Thymus (tissue), 11 donors: ENCODE results near the gene INTS15. TPM values are rescaled to one million over a fixed set of nuclear protein-coding genes. Genes with fewer than 3 reads are reported as not detected.

Experiments used
- DNase-seq, 9 donors: peaks; one replicate each; pipeline ENCODE4 v3.0.0-alpha.2; 2013; ENCODE audit warnings: low spot score in 9 of 9, low read depth in 6 of 9, missing footprints in 1 of 9
- H3K27ac ChIP-seq, 2 donors: one replicate each; pipeline ENCODE4 v1.5.1; 2013; ENCODE audit warnings: control low read depth in 1 of 2, low read depth in 1 of 2, low read length in 1 of 2, mild to moderate bottlenecking in 1 of 2, moderate library complexity in 1 of 2
- H3K27me3 ChIP-seq, 2 donors: one replicate each; pipeline ENCODE4 v1.5.1; 2013; ENCODE audit warnings: low read length in 1 of 2; ENCODE audit not compliant: control insufficient read depth in 2 of 2, insufficient read depth in 1 of 2
- H3K36me3 ChIP-seq, 2 donors: one replicate each; pipeline ENCODE4 v1.5.1; 2013; ENCODE audit warnings: low read length in 1 of 2, mild to moderate bottlenecking in 1 of 2, moderate library complexity in 1 of 2; ENCODE audit not compliant: control insufficient read depth in 2 of 2, insufficient read depth in 2 of 2
- H3K4me1 ChIP-seq, 2 donors: one replicate each; pipeline ENCODE4 v1.5.1; 2013; ENCODE audit warnings: low read length in 2 of 2; ENCODE audit not compliant: control insufficient read depth in 2 of 2, insufficient read depth in 2 of 2
- H3K4me3 ChIP-seq, 2 donors: one replicate each; pipeline ENCODE4 v1.5.1; 2013; ENCODE audit warnings: low read length in 2 of 2, control low read depth in 1 of 2, mild to moderate bottlenecking in 1 of 2
- H3K9me3 ChIP-seq, 2 donors: one replicate each; pipeline ENCODE4 v1.5.1; 2013; ENCODE audit warnings: low read length in 1 of 2, mild to moderate bottlenecking in 1 of 2; ENCODE audit not compliant: control insufficient read depth in 2 of 2, insufficient read depth in 1 of 2
- WGBS: extraction: QIAGEN DNeasy Blood & Tissue Kit; methylation state at CpG from one replicate; pipeline ENCODE4 v1.1.7; 2013; 5-methylcytosine and 5-hydroxymethylcytosine counted together
- polyA plus RNA-seq: library from polyadenylated mRNA; stranded (reverse); fragments of 200-250 nt; gene quantifications from one replicate; pipeline ENCODE4 v1.2.3, GENCODE V29; 2013
- total RNA-seq: library from RNA; stranded (reverse); fragments of 120-200 nt; gene quantifications from one replicate; pipeline ENCODE4 v1.2.4, GENCODE V29; 2013
- donor health status: healthy.

INTS15 gene
- total and polyA plus RNA-seq, 2 donors, result 16.8 to 28.7 TPM

- H3K9me3 ChIP-seq, result no peaks in the 10 kb centered on the region
- H3K27me3 ChIP-seq, result no peaks in the 10 kb centered on the region
- no peak overlapping the region for H3K4me3 ChIP-seq
- H3K4me1 ChIP-seq, result peaks cover 0 to under 1% of the 10 kb centered on the region in 2 donors
- no peak for DNase-seq
- no peak overlapping the region for H3K27ac ChIP-seq
- WGBS, result 97% methylated on average over 21 of the region's 21 CpGs
- peaks cover 70 to 87% of the 10 kb centered on the region in 2 donors for H3K36me3 ChIP-seq
Measured at GRCh38 chr7:6643915-6644625, 54.2 kb downstream of the INTS15 start.

GRCh38 chr7:6644728-6645127 is 54.9 kb downstream of the INTS15 start:
- no peak for DNase-seq
- Histone ChIP-seq H3K4me1 (no peaks in the 10 kb centered on the region), H3K36me3 (peaks cover 72 to 89% of the 10 kb centered on the region in 2 donors), H3K27ac (no peak overlapping the region), H3K4me3 (no peak overlapping the region), H3K27me3 (no peaks in the 10 kb centered on the region), H3K9me3 (peaks cover 0 to 2% of the 10 kb centered on the region in 2 donors)
- 98% methylated on average over 10 of the region's 10 CpGs for WGBS

- no peaks in the 10 kb centered on the region for H3K27me3 ChIP-seq
- DNase-seq, result no peak
- peaks cover 71 to 96% of the 10 kb centered on the region in 2 donors for H3K36me3 ChIP-seq
- H3K27ac ChIP-seq, result no peak overlapping the region
- 97% methylated on average over 8 of the region's 8 CpGs for WGBS
- no peaks in the 10 kb centered on the region for H3K4me1 ChIP-seq
- H3K4me3 ChIP-seq, result no peak overlapping the region
- peaks cover under 1 to 19% of the 10 kb centered on the region in 2 donors for H3K9me3 ChIP-seq
Measured at GRCh38 chr7:6646465-6646864, 56.6 kb downstream of the INTS15 start.

GRCh38 chr7:6647080-6647479 is 57.3 kb downstream of the INTS15 start:
- Histone ChIP-seq H3K27ac (no peak overlapping the region), H3K4me1 (no peaks in the 10 kb centered on the region), H3K4me3 (no peak overlapping the region), H3K36me3 (peaks cover 71 to 96% of the 10 kb centered on the region in 2 donors), H3K27me3 (no peaks in the 10 kb centered on the region), H3K9me3 (peaks cover 7 to 25% of the 10 kb centered on the region in 2 donors)
- 99% methylated on average over 8 of the region's 8 CpGs for WGBS
- no peak for DNase-seq

GRCh38 chr7:6647541-6647940 is 57.7 kb downstream of the INTS15 start:
- H3K9me3 ChIP-seq, result peaks cover 11 to 30% of the 10 kb centered on the region in 2 donors
- WGBS, result 98% methylated on average over 14 of the region's 14 CpGs
- no peaks in the 10 kb centered on the region for H3K27me3 ChIP-seq
- H3K4me1 ChIP-seq, result no peaks in the 10 kb centered on the region
- H3K36me3 ChIP-seq, result peaks cover 72 to 96% of the 10 kb centered on the region in 2 donors
- H3K4me3 ChIP-seq, result no peak overlapping the region
- H3K27ac ChIP-seq, result no peak overlapping the region
- DNase-seq, result no peak

- WGBS, result 96% methylated on average over 17 of the region's 17 CpGs
- no peak overlapping the region for H3K4me3 ChIP-seq
- H3K9me3 ChIP-seq, result peaks cover 18 to 36% of the 10 kb centered on the region in 2 donors
- H3K27me3 ChIP-seq, result no peaks in the 10 kb centered on the region
- peaks cover 68 to 96% of the 10 kb centered on the region in 2 donors for H3K36me3 ChIP-seq
- H3K4me1 ChIP-seq, result no peaks in the 10 kb centered on the region
- no peak for DNase-seq
- H3K27ac ChIP-seq, result no peak overlapping the region
Measured at GRCh38 chr7:6648066-6648814, 58.4 kb downstream of the INTS15 start.

- peaks cover 23 to 37% of the 10 kb centered on the region in 2 donors for H3K9me3 ChIP-seq
- no peak for DNase-seq
- peaks cover 63 to 96% of the 10 kb centered on the region in 2 donors for H3K36me3 ChIP-seq
- H3K27me3 ChIP-seq, result no peaks in the 10 kb centered on the region
- H3K4me3 ChIP-seq, result no peak overlapping the region
- no peaks in the 10 kb centered on the region for H3K4me1 ChIP-seq
- 99% methylated on average over 5 of the region's 5 CpGs for WGBS
- no peak overlapping the region for H3K27ac ChIP-seq
Measured at GRCh38 chr7:6648815-6649104, 58.9 kb downstream of the INTS15 start.

- H3K27me3 ChIP-seq, result no peaks in the 10 kb centered on the region
- H3K4me1 ChIP-seq, result no peaks in the 10 kb centered on the region
- peaks cover 57 to 96% of the 10 kb centered on the region in 2 donors for H3K36me3 ChIP-seq
- DNase-seq, result no peak
- H3K27ac ChIP-seq, result no peak overlapping the region
- 95% methylated on average over 13 of the region's 13 CpGs for WGBS
- no peak overlapping the region for H3K4me3 ChIP-seq
- H3K9me3 ChIP-seq, result peaks cover 28 to 37% of the 10 kb centered on the region in 2 donors
Measured at GRCh38 chr7:6649241-6649961, 59.6 kb downstream of the INTS15 start.

GRCh38 chr7:6650086-6650485 is 60.3 kb downstream of the INTS15 start:
- no peaks in the 10 kb centered on the region for H3K27me3 ChIP-seq
- 98% methylated on average over 10 of the region's 10 CpGs for WGBS
- H3K4me1 ChIP-seq, result no peaks in the 10 kb centered on the region
- peaks cover 29 to 37% of the 10 kb centered on the region in 2 donors for H3K9me3 ChIP-seq
- H3K4me3 ChIP-seq, result no peak overlapping the region
- no peak for DNase-seq
- no peak overlapping the region for H3K27ac ChIP-seq
- H3K36me3 ChIP-seq, result peaks cover 54 to 96% of the 10 kb centered on the region in 2 donors
